ENCODE data around the gene NAB1.
"Not testable (repeated sequence)": the region's sequence is repeated elsewhere in the genome, so short reads cannot be mapped to it uniquely, and the experiment has no call there.

NAB1 gene

DNA sequence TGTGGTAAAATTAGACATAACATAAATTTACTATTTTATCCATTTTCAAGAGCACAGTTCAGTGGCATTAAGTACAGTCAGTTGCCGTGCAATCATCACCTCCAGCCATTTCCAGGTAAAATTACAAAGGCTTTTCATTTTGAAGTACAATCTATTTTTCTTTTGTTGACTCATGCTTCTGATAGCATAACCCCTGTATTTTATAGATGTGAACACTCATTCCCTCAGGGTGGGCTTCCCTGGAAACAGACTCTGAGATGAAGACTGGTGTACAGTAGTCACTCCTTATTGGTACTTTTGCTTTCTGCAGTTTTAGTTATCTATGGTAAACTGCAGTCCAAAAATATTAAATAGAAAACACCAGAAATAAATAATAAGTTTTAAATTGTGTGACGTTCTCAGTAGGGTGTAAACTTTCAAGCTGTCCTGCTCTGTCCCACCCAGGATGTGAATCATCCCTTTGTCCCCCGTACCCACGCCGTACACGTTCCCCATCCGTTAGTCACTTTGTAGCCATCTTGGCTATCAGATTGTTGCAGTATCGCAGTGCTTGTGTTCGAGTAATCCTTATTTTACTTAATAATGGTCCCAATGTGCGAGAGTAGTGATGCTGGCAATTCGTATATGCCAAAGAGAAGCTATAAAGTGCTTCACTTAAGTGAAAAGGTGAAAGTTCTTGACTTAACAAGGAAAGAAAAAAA lies 41.1 kb upstream of the NAB1 start:
- ChIA-PET POLR2A (no interaction called here), CTCF (interaction anchor here (1.3 to 1.6 kb wide), 4 partner anchors 11 to 148 kb away, joined by 3 to 7 read pairs (median 4); no protein-coding TSS in a partner anchor)
- DNase-seq (ENCODE audit: extremely low spot score): no peak
- TF ChIP-seq, protein P1, sequence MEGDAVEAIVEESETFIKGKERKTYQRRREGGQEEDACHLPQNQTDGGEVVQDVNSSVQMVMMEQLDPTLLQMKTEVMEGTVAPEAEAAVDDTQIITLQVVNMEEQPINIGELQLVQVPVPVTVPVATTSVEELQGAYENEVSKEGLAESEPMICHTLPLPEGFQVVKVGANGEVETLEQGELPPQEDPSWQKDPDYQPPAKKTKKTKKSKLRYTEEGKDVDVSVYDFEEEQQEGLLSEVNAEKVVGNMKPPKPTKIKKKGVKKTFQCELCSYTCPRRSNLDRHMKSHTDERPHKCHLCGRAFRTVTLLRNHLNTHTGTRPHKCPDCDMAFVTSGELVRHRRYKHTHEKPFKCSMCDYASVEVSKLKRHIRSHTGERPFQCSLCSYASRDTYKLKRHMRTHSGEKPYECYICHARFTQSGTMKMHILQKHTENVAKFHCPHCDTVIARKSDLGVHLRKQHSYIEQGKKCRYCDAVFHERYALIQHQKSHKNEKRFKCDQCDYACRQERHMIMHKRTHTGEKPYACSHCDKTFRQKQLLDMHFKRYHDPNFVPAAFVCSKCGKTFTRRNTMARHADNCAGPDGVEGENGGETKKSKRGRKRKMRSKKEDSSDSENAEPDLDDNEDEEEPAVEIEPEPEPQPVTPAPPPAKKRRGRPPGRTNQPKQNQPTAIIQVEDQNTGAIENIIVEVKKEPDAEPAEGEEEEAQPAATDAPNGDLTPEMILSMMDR (IDR thresholded peaks at IDR 0.05; ENCODE audit: control extremely low read depth, extremely low read depth, low read depth, missing control alignments): no peak

DNA sequence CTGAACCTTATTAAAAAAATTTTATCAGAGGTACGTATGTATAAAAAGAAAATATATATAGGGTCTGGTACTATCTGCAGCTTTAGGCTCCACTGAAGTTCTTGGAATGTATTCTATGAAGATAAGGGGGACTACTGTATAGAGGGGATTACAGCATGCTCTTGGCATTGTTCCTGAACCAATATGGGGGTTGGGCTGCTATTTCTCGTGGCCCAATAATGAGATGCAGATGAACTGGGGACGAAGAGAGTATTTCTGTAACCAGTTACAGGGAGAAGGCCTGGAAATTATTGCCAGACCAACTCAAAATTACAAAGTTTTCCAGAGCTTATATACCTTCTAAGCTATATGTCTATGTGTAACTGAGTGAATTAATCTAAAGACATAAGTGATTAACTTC lies 40.0 kb upstream of the NAB1 start:
- POLR2A ChIA-PET; DNase-seq (ENCODE audit: extremely low spot score): not testable (repeated sequence)
- CTCF ChIA-PET: interaction anchor here (0.7 to 1.4 kb wide), 5 partner anchors 9 to 34 kb away, joined by 3 to 7 read pairs (median 3); no protein-coding TSS in a partner anchor

DNA sequence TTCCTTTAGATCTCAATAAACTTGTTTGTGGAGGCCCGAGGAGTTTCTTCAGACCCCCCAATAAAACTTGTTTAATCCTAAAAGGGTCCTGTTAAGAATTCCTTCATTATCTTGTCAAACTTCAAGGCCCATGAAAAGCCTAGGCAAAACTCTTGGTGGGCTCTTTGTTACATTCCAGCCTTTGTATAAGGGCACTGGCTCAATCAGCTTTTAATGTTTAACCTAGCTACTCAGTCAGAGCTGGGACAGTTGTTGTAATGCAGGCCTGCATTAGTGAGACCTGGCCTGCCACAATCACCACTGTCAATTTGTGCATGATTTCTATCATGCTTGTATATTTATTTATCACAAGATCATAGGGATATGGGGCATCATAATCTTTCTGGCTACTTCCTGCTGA lies 39.5 kb upstream of the NAB1 start:
- CTCF ChIA-PET: interaction anchor here (1.0 to 1.1 kb wide), 3 partner anchors 9 to 34 kb away, joined by 3 read pairs; no protein-coding TSS in a partner anchor
- DNase-seq (ENCODE audit: extremely low spot score); POLR2A ChIA-PET: not testable (repeated sequence)

DNA sequence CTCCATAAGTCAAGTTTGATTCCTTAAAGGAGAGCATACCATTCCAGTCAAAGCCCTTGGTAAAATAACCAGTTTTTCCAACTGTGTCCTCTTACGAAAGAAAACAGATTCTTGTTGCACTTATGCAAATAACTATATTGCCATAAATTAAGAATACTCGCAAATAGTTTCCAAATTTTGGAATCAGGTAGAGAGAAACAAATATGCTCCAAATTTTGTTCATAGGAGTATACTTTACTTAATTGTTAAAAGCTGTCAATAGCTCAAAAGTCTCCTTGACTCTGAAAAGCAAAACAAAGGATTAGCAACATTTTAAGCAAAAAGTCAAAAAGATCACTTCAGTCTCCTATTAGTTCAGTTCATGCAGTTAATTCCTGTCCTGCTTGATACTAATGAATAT lies 38.4 kb upstream of the NAB1 start:
- DNase-seq (ENCODE audit: extremely low spot score); CTCF ChIA-PET; POLR2A ChIA-PET: not testable (repeated sequence)

DNA sequence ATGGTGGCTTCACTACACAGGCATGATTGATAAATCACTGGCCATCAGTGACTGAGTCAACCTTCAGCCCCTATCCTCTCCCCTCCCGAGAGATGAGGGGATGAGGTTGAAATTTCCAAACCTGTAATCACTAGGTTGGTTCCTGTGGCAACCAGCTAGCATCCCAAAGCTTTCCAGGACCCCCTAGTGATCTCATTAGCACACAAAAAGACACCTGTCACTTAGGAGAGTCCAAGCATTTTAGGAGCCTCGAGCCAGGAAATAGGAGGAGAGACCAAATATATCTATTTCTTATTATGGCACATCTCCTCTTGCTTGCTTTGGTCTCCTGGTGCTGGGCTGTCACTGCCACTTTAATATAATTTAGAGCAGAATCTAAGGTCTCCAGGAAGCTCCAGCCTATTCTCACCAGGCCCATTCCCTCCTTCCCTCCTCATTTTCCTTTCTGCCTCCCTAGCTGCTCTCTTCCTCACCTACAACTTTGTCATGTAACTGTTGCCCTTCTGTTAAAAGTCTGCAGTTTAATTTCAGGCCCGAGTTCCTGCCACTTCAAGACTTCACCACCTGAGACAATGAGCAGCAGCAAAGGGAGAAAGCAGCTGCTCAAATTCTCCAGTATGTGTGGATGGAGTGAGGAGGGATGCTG lies 33.2 kb upstream of the NAB1 start:
- ChIA-PET POLR2A (no interaction called here), CTCF (interaction anchor here (1.1 to 4.1 kb wide), 4 partner anchors 10 to 66 kb away, joined by 3 to 15 read pairs (median 6); no protein-coding TSS in a partner anchor)
- no peak for DNase-seq (ENCODE audit: extremely low spot score)
- TF ChIP-seq, protein P1 (IDR thresholded peaks at IDR 0.05; ENCODE audit: control extremely low read depth, extremely low read depth, low read depth, missing control alignments): no peak

DNA sequence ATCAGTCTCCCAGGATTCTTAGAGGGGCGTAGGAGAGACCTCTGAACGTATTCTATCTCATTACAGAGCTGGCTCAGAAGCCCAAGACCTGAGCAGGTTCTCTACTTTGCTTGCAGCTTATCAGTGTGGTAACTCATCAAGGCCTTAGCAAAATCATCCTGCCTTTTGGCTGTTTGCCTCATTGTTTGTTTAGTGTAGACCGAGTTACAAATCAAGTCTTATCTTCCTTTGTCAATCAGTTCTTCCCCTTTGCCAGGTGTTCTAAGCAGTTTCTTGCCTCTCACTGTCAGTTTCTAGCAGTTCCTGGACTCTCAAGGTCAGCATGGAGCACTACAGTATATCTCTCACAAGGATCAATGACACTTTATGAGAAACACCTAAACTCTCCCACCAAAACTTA lies 30.9 kb upstream of the NAB1 start:
- DNase-seq (ENCODE audit: extremely low spot score): no peak
- TF ChIP-seq, protein P1 (IDR thresholded peaks at IDR 0.05; ENCODE audit: control extremely low read depth, extremely low read depth, low read depth, missing control alignments): no peak
- CTCF ChIA-PET: interaction anchor here (0.9 to 2.6 kb wide), 6 partner anchors 9 to 61 kb away, joined by 3 to 8 read pairs (median 4); no protein-coding TSS in a partner anchor
- POLR2A ChIA-PET: no interaction called here

DNA sequence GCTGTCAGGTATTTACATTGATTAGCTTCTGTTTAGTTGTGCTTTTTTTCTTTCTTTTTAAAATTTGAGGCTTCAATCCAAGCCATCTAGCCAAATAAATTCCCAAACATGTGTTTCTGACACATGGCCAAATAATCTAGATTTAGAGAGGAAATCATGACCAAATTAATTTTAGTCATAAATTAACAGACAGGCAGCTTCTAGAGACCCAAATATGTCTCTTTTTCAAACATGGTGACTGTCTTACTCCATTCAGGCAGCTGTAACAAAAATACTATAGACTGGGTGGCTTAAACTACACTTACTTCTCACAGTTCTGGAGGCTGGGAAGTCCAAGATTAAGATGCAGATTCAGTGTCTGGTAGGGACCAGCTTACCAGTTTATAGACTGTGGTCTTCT lies 23.2 kb upstream of the NAB1 start:
- ChIA-PET CTCF (interaction anchor here (0.9 to 4.7 kb wide), 5 partner anchors 9 to 38 kb away, joined by 3 to 23 read pairs (median 5); no protein-coding TSS in a partner anchor), POLR2A (no interaction called here)
- DNase-seq (ENCODE audit: extremely low spot score): no peak
- TF ChIP-seq, protein P1 (IDR thresholded peaks at IDR 0.05; ENCODE audit: control extremely low read depth, extremely low read depth, low read depth, missing control alignments): no peak

DNA sequence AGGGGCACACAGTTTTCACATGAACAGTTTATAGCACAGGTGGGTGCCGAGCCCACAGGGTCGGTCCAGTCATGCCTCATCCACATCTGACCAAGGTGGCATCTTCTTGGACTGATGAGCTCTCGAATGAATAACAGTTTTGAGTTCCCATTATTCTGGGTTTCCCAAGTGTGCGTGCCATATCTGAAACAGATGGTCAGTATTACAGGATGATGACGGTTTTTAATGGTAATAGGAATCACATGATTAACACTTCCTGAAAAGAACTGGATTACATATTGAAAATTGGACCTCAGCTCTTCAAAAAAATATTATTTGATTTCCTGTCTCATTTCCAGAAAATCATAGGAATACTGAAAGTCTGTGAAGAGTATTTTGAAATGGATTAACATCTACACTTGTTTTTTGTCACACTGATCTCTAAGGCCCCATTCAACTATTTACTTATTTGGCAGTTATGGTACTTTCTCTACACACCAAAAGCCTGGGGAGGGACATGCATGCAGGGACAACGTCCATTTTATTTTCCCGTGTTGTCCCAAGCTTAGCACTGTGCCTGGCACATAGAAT lies 22.2 kb upstream of the NAB1 start:
- ChIA-PET CTCF (interaction anchor here (1.6 to 4.7 kb wide), 3 partner anchors 8 to 24 kb away, joined by 5 to 23 read pairs (median 9); no protein-coding TSS in a partner anchor), POLR2A (no interaction called here)
- TF ChIP-seq, protein P1 (IDR thresholded peaks at IDR 0.05; ENCODE audit: control extremely low read depth, extremely low read depth, low read depth, missing control alignments): no peak
- DNase-seq (ENCODE audit: extremely low spot score): no peak
